ENCODE measurements around the gene NHSL1. TPM values are rescaled to one million over a fixed set of nuclear protein-coding genes. Genes with fewer than 3 reads are reported as not detected.
A peak's percentile ranks its signal among the peaks of the same experiment; 100 is the strongest.

NHSL1 gene
- total RNA-seq, 2 donors from 2014 or later: 82.8 to 94.8 TPM

GRCh38 chr6:138541823-138542481 is 42.7 kb upstream of the NHSL1 start:
- Histone ChIP-seq H3K27me3 (no peaks in the 10 kb centered on the region), H3K4me1 (peaks cover 5% of the 10 kb centered on the region), H3K36me3 (no peaks in the 10 kb centered on the region), H3K4me3 (no peak overlapping the region), H3K27ac (peak overlapping the region; percentile 5), H3K9me3 (no peaks in the 10 kb centered on the region), H3K9ac (ENCODE audit: low read depth in 2 of 2, low read length in 2 of 2) (no peak overlapping the region)
- intact Hi-C loops (cut with DNase I): no loop called here
- no peak for TF ChIP-seq CTCF (IDR thresholded peaks at IDR 0.05)
- no peak for DNase-seq

- no peak for TF ChIP-seq CTCF (IDR thresholded peaks at IDR 0.05)
- peaks cover 5% of the 10 kb centered on the region for H3K4me1 ChIP-seq
- no peak overlapping the region for H3K27ac ChIP-seq
- H3K27me3 ChIP-seq: no peaks in the 10 kb centered on the region
- intact Hi-C loops (cut with DNase I): no loop called here
- H3K9ac ChIP-seq (ENCODE audit: low read depth in 2 of 2, low read length in 2 of 2): no peak overlapping the region
- DNase-seq: no peak
- no peaks in the 10 kb centered on the region for H3K36me3 ChIP-seq
- H3K9me3 ChIP-seq: no peaks in the 10 kb centered on the region
- H3K4me3 ChIP-seq: no peak overlapping the region
Measured at GRCh38 chr6:138540468-138540867, 41.2 kb upstream of the NHSL1 start.

- H3K4me3 ChIP-seq: no peak overlapping the region
- no peaks in the 10 kb centered on the region for H3K27me3 ChIP-seq
- no peak for TF ChIP-seq CTCF (IDR thresholded peaks at IDR 0.05)
- intact Hi-C loops (cut with DNase I): no loop called here
- H3K9ac ChIP-seq (ENCODE audit: low read depth in 2 of 2, low read length in 2 of 2): no peak overlapping the region
- no peak for DNase-seq
- H3K9me3 ChIP-seq: no peaks in the 10 kb centered on the region
- H3K36me3 ChIP-seq: no peaks in the 10 kb centered on the region
- peaks cover 5% of the 10 kb centered on the region for H3K4me1 ChIP-seq
- H3K27ac ChIP-seq: no peak overlapping the region
Measured at GRCh38 chr6:138539876-138540275, 40.6 kb upstream of the NHSL1 start.

- no peak for TF ChIP-seq CTCF (IDR thresholded peaks at IDR 0.05)
- Histone ChIP-seq H3K36me3 (no peaks in the 10 kb centered on the region), H3K27me3 (no peaks in the 10 kb centered on the region), H3K4me3 (no peak overlapping the region), H3K9me3 (no peaks in the 10 kb centered on the region), H3K9ac (ENCODE audit: low read depth in 2 of 2, low read length in 2 of 2) (no peak overlapping the region), H3K27ac (no peak overlapping the region), H3K4me1 (peaks cover 5% of the 10 kb centered on the region)
- no peak for DNase-seq
- intact Hi-C loops (cut with DNase I): no loop called here
Measured at GRCh38 chr6:138538390-138539031, 39.2 kb upstream of the NHSL1 start.

- H3K9me3 ChIP-seq: no peaks in the 10 kb centered on the region
- H3K9ac ChIP-seq (ENCODE audit: low read depth in 2 of 2, low read length in 2 of 2): no peak overlapping the region
- H3K36me3 ChIP-seq: no peaks in the 10 kb centered on the region
- peaks cover under 1% of the 10 kb centered on the region for H3K4me1 ChIP-seq
- DNase-seq: no peak
- TF ChIP-seq CTCF (IDR thresholded peaks at IDR 0.05): no peak
- intact Hi-C loops (cut with DNase I): no loop called here
- no peaks in the 10 kb centered on the region for H3K27me3 ChIP-seq
- H3K27ac ChIP-seq: peak overlapping the region; percentile 4
- H3K4me3 ChIP-seq: no peak overlapping the region
Measured at GRCh38 chr6:138537106-138537505, 37.8 kb upstream of the NHSL1 start.
